Islet precursor cell (in vitro differentiated cells): ENCODE results near the gene RNF17.
"Not testable (repeated sequence)": the region's sequence is repeated elsewhere in the genome, so short reads cannot be mapped to it uniquely, and the experiment has no call there.

ENCODE experiments used
- DNase-seq: peaks from one replicate; pipeline ENCODE4 v3.0.0-alpha.2; 2018

The RNF17 gene, protein sequence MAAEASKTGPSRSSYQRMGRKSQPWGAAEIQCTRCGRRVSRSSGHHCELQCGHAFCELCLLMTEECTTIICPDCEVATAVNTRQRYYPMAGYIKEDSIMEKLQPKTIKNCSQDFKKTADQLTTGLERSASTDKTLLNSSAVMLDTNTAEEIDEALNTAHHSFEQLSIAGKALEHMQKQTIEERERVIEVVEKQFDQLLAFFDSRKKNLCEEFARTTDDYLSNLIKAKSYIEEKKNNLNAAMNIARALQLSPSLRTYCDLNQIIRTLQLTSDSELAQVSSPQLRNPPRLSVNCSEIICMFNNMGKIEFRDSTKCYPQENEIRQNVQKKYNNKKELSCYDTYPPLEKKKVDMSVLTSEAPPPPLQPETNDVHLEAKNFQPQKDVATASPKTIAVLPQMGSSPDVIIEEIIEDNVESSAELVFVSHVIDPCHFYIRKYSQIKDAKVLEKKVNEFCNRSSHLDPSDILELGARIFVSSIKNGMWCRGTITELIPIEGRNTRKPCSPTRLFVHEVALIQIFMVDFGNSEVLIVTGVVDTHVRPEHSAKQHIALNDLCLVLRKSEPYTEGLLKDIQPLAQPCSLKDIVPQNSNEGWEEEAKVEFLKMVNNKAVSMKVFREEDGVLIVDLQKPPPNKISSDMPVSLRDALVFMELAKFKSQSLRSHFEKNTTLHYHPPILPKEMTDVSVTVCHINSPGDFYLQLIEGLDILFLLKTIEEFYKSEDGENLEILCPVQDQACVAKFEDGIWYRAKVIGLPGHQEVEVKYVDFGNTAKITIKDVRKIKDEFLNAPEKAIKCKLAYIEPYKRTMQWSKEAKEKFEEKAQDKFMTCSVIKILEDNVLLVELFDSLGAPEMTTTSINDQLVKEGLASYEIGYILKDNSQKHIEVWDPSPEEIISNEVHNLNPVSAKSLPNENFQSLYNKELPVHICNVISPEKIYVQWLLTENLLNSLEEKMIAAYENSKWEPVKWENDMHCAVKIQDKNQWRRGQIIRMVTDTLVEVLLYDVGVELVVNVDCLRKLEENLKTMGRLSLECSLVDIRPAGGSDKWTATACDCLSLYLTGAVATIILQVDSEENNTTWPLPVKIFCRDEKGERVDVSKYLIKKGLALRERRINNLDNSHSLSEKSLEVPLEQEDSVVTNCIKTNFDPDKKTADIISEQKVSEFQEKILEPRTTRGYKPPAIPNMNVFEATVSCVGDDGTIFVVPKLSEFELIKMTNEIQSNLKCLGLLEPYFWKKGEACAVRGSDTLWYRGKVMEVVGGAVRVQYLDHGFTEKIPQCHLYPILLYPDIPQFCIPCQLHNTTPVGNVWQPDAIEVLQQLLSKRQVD (N-terminal part only)

DNA sequence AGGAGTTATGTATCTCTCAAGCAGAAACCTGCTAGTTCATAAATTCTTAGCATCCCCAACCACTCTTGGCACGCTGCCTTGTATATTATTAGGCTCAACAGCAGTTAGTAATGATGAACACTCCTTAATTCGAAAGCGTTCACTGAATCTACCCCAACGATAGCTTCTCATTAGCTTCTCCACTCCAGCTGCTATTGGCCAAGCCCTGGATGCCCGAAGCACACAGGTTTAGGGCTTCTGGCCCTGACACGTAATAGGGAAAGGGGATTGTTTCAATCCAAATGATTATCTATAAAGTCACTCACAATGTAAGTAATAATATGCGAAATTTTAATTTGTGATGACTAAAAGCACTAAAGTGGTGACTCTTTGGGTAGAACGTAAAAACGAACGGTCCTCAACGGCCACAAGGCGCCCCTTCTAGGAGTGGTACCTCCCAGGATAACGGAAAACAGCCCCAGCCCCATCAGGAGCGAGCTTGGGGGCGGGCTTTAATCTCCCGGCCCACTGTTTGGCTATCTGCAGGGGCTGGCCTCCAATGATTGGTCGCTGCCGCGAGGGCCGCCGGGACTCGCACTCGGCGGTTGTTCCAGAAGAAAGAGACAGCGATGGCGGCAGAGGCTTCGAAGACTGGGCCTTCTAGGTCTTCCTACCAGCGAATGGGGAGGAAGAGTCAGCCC is at the start of gene RNF17:
Gene RNF17 (plus strand): TSS at position 574 of the 680 bp plus-strand sequence. CDS start 35 bp downstream, at position 609.
- DNase-seq: no peak

DNA sequence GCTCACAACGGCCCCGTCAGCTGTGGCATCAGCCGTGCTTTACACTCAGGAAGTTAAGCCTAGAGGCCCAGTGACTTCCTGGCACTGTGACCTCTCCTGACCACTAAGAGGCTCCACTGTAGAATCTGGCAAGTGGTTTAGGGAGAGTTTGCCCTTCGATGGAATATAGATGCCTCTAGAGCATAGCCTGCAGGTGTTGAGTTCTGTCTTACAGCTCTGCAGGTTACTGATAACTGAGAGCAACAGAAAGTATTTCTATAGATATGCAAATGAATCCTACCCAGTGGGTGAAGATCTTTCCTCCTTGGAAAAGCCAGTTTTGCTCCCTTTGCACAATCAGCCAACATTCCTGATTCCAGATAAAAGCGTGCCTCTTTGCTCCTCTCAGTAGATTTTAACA is 48.0 kb upstream of the RNF17 start:
- DNase-seq: no peak

DNA sequence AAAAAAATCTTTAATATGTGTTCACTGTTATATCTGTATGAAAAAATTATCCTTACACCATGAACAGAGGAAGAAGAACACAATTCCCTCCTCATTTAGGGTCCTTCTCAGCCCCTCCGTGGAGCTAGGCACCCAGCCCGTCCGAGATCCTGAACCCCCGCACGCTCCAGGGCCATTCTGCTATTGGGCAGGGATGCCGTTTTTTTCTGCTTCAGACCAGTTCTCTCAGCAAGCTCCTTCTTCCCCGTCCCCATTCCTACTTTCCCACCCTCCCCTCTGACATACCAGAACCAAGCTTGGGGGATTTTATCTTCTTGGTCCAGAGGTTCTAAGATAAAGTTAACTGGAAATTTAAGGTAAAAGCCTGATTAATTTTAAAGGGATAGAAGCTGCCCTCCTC is 47.5 kb upstream of the RNF17 start:
- no peak for DNase-seq

DNA sequence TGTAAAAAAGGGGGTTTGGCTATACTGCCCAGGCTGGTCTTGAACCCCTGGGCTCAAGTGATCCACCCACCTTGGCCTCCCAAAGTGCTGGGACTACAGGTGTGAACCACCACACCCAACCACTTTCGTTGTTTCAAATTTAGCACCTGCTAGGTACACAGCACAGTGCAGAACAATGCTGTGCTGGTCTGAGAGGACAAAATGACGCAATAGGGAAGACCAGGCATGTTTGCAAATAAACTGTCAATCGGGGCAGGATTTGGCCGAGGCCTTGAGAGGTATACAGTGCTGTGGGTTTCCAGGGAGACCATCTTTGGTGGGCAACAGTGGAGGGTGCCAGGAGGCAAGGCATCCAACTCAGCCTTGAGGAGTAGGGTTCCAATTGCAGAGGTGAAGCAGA is 46.8 kb upstream of the RNF17 start:
- DNase-seq: no peak

DNA sequence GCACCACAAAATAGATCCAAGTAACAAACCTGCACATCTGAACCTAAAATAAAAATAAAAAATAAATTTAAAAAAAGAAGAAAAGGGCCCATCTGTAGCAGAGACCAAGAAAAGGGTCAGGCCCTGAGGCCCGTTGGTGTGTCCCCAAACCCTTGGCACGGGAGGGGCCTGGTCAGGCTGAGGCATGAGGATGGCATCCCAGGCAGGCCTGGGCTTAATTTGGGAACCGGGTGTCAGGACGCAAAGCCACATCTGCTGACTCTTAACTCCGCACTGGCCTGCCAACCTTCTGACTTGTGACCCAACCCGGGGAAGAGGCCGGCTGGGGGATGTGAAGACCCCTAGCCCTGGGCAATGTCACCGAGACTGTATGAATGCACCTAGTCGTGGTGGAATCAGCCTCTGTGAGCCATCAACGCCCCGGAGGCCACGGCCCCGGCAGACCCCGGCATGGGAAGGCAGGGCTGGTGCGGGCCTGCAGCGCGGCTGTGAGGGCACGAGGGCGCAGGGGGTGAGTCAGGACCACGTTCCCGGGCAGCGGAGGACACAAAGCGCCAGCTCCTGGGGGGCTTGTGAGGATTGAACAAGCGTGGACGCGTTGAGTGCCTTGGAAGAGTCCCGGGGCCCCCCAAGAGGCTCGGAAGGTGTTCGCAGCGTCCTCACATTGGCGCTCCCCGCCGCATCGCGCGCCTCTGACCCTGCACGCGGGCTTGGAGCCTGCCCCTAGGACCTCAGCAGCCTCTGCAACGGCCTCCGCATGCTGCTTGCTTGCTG is 45.6 kb upstream of the RNF17 start:
- no peak for DNase-seq

DNA sequence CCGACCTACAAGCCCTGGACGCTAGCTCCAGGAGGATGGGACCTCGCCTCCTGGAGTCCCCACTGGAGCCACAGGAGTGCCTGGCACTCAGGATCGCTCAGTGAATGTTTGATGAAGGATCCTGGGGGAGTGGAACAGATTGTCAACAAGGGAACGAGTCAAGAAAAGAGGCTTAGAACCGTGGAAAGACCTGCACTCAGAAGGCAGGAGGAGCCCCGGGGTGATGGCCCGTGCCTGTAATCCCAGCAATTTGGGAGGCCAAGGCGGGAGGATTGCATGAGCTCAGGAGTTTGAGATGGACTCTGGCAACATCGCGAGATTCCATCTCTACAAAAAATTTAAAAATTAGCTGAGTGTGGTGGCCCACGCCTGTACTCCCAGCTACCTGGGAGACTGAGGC is 44.8 kb upstream of the RNF17 start:
- no peak for DNase-seq

DNA sequence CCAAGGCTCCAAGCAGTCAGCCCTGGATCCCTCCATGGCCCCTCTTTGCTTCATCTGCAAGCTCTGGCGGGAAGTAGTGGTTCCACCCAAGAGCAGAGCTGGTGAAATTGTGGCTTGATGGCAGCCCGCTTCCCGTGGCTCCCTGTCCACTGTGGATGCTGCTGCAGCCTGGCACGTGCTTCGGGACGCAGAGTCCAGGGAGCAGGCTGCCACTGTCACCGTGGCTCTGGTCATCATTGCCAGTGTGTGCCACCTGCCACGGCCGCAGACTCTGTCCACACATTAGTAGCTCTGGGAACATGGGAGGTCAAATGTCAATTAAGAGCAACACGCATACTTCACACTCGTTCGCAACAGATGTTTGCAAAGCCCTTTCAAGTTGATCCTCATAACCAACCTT is 40.8 kb upstream of the RNF17 start:
- no peak for DNase-seq

DNA sequence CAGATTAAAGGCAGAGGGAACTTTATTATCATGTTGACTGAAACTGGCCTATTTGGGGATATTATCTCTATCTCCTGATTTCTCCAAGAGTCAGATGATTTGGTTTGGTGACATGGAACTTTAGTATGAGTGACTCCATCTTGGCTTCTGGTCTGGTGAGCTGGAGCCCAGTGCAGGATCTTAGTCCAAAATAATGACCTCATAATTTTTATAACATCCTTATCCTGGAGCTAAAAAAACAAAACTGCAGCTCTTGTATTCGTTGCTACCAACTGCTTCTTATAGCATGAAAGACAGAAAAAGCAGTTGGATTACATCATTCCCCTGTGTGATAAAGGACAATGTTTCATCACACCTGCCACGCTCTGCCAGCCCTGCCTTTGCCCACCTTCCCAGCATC is 39.3 kb upstream of the RNF17 start:
- no peak for DNase-seq

DNA sequence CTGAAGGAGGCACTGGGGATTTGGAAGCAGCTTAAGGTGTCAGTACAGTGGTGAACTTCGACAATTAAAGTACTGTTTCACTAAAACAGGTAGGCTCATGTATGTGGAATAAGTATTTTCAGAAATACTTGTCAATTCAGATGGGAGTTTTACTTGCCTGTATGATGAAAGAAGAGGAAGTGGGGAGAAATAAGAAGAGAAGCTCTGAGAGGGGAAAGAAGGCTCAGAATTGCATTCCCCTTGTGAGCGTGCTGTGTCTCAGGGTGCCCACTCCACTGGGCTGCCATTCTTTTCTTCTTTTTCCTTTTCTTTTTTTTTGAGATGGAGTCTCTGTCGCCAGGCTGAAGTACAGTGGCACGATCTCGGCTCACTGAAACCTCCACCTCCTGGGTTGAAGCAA is 38.6 kb upstream of the RNF17 start:
- DNase-seq: peak; percentile 4

DNA sequence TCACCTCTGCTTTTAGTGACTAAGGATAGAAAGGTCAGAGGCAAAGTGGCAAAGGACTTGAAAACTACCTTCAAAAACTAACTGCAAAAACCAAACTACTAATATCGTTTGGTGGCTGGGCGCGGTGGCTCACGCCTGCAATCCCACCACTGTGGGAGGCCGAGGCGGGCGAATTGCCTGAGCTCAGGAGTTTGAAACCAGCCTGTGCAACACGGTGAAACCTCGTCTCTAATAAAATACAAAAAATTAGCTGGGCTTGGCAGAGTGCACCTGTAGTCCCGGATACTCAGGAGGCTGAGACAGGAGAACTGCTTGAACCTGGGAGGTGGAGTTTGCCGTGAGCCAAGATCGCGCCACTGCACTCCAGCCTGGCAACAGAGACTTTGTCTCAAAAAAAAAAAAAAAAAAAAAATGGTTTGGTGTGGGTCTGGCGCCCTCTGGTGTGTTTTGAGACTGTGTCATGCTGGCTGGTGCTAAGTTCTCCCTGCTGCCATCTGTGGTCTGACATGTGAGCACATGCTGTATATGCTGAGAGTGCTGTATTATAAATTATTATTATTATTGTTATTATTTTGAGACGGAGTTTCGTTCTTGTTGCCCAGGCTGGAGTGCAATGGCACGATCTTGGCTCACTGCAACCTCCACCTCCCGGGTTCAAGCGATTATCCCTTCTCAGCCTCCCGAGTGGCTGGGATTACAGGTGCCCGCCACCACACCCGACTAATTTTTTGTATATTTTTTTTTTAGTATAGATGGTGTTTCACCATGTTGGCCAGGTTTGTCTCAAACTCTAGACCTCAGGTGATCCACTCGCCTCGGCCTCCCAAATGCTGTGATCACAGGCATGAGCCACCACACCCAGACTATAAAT is 36.0 kb upstream of the RNF17 start:
- peak; percentile 77 for DNase-seq

DNA sequence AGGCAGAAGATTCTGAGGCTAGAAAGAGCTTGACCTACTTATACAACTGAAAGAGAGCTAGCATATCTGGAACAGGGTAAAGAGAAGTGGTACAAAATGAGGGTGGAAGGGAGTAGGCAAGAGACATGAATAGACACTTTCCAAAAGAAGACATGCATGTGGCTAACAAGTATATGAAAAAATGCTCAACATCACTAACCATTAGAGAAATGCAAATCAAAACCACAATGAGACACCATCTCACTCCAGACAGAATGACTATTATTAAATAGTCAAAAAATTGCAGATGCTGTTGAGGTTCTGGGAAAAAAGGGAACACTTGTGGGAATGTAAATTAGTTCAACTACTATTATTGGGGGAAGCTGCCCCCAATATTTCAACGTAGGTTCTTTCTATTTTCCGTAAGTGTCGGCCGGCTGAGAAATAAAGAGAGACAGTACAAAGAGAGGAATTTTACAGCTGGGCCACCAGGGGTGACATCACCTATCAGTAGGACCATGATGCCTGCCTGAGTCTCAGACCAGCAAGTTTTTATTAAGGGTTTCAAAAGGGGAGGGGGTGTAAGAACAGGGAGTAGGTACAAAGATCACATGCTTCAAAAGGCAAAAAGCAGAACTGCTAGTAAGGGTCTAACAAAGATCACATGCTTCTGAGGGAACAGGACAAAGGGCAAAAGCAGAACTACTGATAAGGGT is 32.9 kb upstream of the RNF17 start:
- DNase-seq: not testable (repeated sequence)

DNA sequence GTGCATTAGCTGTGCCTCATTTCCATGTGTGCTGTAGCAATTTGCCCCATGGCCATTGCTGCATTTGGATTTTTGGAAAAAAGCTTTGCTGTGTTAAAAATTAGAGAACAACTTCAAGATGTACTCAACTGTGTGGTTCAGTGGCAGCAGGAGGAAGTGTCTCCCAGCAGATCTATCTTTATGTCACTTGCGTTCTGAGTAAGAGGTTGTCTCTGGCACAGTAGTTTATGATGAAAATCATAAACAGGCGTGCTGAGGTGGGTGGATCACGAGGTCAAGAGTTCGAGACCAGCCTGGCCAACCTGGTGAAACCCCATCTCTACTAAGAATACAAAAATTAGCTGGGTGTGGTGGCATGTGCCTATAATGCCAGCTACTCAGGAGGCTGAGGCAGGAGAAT is 29.0 kb upstream of the RNF17 start:
- no peak for DNase-seq

DNA sequence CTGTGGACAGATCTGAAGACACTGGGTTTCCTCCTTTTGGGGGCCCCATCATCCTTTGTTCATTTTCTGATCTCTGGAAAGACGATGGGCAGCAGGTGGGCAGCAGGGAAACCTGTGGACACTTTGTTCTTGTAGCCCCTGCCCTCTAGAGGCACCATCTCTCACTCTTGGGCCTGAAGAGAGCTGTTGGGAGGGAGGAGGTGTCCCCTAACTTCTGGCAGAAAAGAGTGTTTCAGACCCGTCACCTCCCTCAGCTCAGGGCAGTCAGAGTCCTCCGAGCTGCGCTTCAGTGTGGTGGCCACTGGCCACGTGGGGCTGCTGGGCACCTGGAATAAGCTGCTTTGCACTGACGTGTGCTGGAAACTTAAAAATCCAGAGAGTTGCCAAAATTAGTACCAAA is 26.9 kb upstream of the RNF17 start:
- no peak for DNase-seq

DNA sequence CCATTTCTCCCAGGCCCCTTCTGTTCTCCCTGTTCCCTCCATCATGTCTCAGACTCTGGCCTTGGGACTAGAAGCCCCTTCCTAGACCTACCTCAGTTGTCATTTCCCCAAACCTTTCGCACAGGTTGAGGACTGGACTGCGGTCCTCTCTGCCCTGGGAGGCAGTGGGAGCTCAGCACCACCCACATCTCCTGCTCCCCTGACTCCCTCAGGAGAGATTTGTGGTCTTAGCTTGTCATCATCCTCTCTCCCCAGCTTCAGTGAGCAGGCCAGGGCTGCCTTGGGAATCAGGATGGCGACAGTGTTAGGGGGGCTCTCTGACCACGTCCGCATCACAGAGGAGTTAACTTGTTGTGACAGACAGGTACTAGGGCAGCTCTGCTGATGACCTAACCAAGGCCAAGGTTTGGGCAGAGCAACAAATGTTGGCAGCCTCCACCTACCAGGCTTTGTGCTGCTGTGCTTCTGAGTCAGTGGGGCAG is 25.6 kb upstream of the RNF17 start:
- DNase-seq: no peak

DNA sequence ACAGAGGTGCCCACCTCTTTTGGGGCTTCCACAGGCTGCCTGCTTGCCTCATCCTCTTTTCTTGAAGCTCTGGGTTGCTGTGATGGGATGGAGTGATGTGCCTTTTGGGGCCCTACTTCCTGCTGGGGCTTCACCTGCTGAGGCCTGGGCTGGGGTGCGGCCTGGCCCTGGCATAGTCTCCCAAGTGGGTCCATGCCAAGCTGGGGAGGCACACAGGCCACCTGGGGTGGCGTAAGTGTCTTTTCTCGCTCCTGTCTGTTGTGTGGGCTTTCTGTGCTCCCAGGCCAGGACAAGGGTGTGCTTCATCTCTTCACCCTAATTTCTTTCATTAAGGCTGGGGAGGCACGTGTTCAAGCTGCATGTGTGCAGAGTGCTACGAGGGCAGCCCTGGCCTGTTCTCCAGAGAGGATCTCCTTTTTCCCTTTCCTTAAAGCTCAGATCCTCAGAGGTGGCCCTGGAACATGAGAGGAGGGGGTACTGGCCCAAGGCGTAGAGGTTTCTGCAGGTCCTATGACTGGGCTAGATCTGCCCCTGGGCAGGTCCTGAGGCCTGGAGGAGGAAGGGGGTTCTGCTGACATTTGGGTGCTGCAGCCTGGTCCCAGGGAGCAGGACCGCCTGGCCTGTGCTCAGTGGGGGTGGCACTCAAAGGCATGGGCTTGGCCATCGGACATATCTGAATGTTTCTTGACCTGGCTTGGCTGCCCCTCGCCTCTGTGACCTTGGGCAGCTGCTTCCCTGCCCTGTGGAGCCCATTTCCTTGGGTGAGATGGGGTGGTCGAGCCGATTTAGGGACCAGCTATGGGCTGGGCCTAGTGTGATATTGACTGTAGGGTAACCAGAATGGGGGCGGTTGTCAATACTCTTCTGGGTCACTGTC is 23.7 kb upstream of the RNF17 start:
- DNase-seq: no peak

DNA sequence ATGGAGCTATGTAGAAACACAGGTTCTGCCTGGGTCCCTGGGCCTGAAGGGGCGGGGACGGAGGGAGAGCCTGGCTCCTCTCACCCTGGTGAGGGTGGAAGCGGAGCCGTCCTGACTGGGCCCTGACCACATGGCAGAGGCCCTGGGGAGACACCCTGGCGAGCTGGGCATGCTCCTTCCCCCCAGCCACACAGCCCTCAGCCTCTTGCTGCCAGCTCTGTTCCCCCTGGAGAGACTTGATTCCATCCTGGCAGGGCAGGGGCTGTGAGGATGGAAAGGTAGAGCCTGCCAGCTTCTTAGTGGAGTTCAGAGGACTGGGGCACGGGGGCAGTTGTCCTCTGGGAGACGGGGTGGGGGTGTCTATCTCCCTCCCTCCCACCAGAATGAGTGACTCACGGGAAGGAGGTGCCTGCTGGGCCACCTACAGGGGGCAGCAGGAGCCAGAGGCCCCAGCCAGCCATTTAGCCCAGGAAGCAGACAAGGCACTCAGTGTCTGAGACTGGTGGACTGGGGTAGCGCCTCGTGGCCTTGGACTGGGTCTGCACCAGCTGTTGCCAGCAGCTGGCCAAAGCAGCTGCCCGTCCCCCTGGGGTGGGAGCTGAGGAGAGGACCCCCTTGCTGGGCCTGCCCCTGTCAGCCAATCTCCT is 22.8 kb upstream of the RNF17 start:
- no peak for DNase-seq

DNA sequence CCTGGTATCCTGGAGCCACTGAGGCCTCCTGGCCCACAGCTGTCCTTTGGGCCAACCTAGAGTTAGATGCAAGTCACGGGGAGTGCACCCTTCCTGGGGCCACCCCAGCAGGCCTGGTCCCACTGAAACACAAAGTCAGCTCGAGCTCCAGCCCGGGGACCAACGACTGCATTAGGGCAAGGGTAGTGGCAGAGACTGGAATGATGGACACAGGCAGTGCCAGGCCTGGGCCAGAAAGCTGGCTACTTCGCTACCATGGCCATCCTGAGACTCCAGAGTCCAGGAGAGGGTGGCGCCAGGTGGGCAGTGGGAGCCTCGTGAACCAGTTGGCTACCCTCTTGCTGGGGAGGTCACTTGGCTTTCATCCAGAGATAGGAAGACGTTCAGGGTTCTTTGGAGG is 22.2 kb upstream of the RNF17 start:
- no peak for DNase-seq

DNA sequence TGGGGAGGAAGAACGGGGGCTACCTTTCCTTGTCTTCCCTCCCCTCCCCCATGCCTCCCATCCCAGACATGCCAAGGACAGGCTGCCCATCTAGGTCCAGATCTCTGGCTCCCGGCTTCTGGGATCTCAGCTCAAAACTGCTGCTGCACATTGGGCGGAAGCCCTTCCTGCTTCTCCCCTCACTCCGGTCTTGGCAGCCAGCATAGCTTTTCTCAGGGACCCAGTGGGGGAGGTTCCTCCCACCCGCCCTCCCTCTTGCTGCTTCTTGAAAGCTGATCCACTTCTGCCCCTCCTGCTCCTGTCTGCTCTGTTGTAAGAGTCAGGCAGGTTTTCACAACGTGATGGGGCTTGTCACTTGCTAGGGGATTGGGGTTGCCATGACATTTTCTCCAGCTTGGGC is 21.7 kb upstream of the RNF17 start:
- DNase-seq: no peak
